ENCODE data around the gene RTEL1. TPM values are rescaled to one million over a fixed set of nuclear protein-coding genes. Genes with fewer than 3 reads are reported as not detected.

RTEL1 gene
- total RNA-seq, 1 donor from 2014 or later = 20.2 TPM

DNA sequence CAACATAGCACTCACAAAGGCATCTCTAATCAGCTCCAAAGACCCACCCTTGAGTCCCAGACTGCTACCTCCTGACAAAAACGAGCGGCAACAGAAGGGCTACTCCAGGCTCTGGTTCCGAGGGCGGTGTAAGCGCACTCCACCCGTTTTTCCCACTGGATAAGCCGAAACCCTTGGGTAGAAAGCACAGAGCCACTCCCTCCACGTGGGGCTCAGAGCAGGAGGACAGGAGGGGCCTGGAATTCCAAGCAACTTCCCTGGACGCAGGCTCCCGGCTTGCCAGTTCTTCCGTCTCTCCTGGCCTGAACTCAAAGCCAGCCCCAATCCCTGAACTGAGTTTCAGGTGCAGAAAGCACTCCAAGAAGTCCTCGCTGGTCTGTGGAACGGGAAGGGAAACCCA is 38.6 kb upstream of the RTEL1 start:
- Mint-ChIP-seq H3K27me3 (ENCODE audit: unreplicated experiment) (peaks cover 9% of the 10 kb centered on the region), H3K4me1 (ENCODE audit: unreplicated experiment) (peaks cover 8% of the 10 kb centered on the region), H3K9me3 (ENCODE audit: unreplicated experiment) (no peaks in the 10 kb centered on the region), H3K36me3 (ENCODE audit: low read depth, unreplicated experiment) (peaks cover 36% of the 10 kb centered on the region), H3K27ac (ENCODE audit: unreplicated experiment) (no peak overlapping the region), H3K4me3 (ENCODE audit: unreplicated experiment) (no peak overlapping the region)
- TF ChIP-seq, protein P1, sequence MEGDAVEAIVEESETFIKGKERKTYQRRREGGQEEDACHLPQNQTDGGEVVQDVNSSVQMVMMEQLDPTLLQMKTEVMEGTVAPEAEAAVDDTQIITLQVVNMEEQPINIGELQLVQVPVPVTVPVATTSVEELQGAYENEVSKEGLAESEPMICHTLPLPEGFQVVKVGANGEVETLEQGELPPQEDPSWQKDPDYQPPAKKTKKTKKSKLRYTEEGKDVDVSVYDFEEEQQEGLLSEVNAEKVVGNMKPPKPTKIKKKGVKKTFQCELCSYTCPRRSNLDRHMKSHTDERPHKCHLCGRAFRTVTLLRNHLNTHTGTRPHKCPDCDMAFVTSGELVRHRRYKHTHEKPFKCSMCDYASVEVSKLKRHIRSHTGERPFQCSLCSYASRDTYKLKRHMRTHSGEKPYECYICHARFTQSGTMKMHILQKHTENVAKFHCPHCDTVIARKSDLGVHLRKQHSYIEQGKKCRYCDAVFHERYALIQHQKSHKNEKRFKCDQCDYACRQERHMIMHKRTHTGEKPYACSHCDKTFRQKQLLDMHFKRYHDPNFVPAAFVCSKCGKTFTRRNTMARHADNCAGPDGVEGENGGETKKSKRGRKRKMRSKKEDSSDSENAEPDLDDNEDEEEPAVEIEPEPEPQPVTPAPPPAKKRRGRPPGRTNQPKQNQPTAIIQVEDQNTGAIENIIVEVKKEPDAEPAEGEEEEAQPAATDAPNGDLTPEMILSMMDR (IDR thresholded peaks at IDR 0.05; ENCODE audit: unreplicated experiment) = no peak
- no peak for DNase-seq (ENCODE audit: low spot score)

DNA sequence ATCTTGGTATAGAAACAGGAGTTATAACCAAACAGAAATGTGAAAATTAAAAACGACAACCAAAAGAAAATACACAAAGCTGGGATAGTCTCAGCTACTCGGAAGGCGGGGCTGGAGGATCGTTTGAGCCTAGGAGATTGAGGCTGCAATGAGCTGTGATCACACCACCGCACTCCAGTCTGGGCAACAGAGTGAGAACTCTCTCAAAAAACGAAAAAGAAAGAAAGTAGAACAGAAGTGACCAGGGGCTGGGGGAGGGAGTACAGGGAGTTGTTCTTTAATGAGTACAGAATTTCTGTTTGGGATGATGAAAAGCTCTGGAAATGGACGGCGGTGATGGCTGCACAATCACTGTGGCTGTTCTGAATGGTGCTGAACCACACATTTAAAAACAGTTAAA is 37.1 kb upstream of the RTEL1 start:
- H3K27ac Mint-ChIP-seq (ENCODE audit: unreplicated experiment) = no peak overlapping the region
- H3K4me3 Mint-ChIP-seq (ENCODE audit: unreplicated experiment) = peak overlapping the region; percentile 71
- TF ChIP-seq, protein P1 (IDR thresholded peaks at IDR 0.05; ENCODE audit: unreplicated experiment) = no peak
- H3K4me1 Mint-ChIP-seq (ENCODE audit: unreplicated experiment) = peaks cover 10% of the 10 kb centered on the region
- H3K36me3 Mint-ChIP-seq (ENCODE audit: low read depth, unreplicated experiment) = peaks cover 22% of the 10 kb centered on the region
- peaks cover 11% of the 10 kb centered on the region for H3K27me3 Mint-ChIP-seq (ENCODE audit: unreplicated experiment)
- DNase-seq (ENCODE audit: low spot score) = no peak
- H3K9me3 Mint-ChIP-seq (ENCODE audit: unreplicated experiment) = no peaks in the 10 kb centered on the region

DNA sequence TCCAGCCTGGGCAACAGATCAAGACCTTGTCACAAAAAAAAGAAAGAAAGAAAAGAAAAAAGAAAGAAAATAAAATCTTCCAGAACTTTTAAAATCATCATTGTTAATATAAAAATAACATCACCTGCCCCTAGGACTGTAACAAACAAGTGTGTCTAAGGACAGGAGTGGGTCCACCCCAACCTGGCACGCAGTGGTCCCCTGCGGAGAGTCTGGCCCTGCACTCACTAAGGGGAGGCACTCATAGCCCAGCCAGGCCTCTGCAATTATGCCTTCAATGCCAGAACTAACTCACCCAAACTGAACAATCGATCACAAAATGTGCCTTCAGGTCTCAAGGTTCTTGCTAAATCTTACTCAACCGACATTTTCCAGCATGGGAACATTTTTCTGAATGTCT is 36.0 kb upstream of the RTEL1 start:
- no peaks in the 10 kb centered on the region for H3K9me3 Mint-ChIP-seq (ENCODE audit: unreplicated experiment)
- peaks cover 13% of the 10 kb centered on the region for H3K36me3 Mint-ChIP-seq (ENCODE audit: low read depth, unreplicated experiment)
- DNase-seq (ENCODE audit: low spot score) = no peak
- H3K27me3 Mint-ChIP-seq (ENCODE audit: unreplicated experiment) = peaks cover 7% of the 10 kb centered on the region
- peak overlapping the region; percentile 13 for H3K27ac Mint-ChIP-seq (ENCODE audit: unreplicated experiment)
- TF ChIP-seq, protein P1 (IDR thresholded peaks at IDR 0.05; ENCODE audit: unreplicated experiment) = no peak
- peaks cover 10% of the 10 kb centered on the region for H3K4me1 Mint-ChIP-seq (ENCODE audit: unreplicated experiment)
- H3K4me3 Mint-ChIP-seq (ENCODE audit: unreplicated experiment) = no peak overlapping the region

DNA sequence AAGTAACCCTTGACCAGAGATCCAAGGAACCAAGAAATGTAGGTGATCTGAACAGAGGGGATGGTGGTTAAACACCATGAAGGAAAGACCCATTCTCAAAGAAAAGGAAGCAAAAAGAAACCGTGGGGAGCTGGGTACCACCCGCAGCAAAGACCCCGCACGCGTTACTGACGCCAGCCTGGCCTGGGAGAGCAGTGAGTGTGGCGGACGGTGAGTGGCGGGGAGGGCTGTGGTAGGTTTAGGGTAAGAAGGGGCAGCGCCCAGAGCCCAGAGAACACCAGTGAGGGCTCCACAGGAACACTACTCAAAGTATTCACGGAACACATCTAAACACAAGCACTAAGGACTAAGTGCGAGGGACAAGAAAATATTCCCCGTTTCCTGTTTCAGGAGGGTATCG is 35.4 kb upstream of the RTEL1 start:
- Mint-ChIP-seq H3K9me3 (ENCODE audit: unreplicated experiment) (no peaks in the 10 kb centered on the region), H3K4me3 (ENCODE audit: unreplicated experiment) (no peak overlapping the region), H3K27ac (ENCODE audit: unreplicated experiment) (no peak overlapping the region), H3K36me3 (ENCODE audit: low read depth, unreplicated experiment) (peaks cover 13% of the 10 kb centered on the region), H3K4me1 (ENCODE audit: unreplicated experiment) (peaks cover 10% of the 10 kb centered on the region), H3K27me3 (ENCODE audit: unreplicated experiment) (peaks cover 7% of the 10 kb centered on the region)
- DNase-seq (ENCODE audit: low spot score) = no peak
- TF ChIP-seq, protein P1 (IDR thresholded peaks at IDR 0.05; ENCODE audit: unreplicated experiment) = no peak

DNA sequence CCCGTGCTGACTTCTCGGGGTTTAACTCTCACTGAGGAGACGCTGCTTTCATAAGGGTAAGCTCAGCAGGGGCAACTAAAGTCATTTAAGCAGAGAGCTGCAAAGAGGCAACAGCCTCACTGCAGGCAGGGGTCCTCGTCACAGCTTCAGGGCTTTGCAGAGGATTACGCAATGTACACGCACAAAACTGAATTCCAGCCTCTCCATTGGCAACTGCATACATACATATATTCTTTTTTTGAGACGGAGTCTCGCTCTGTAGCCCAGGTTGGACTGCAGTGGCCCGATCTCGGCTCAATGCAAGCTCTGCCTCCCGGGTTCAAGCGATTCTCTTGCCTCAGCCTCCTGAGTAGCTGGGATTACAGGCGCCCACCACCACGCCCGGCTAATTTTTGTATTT is 33.6 kb upstream of the RTEL1 start:
- TF ChIP-seq, protein P1 (IDR thresholded peaks at IDR 0.05; ENCODE audit: unreplicated experiment) = no peak
- H3K4me3 Mint-ChIP-seq (ENCODE audit: unreplicated experiment) = peak overlapping the region; percentile 80
- DNase-seq (ENCODE audit: low spot score) = no peak
- H3K36me3 Mint-ChIP-seq (ENCODE audit: low read depth, unreplicated experiment) = peaks cover 9% of the 10 kb centered on the region
- H3K4me1 Mint-ChIP-seq (ENCODE audit: unreplicated experiment) = peaks cover 19% of the 10 kb centered on the region
- peaks cover 12% of the 10 kb centered on the region for H3K27me3 Mint-ChIP-seq (ENCODE audit: unreplicated experiment)
- no peaks in the 10 kb centered on the region for H3K9me3 Mint-ChIP-seq (ENCODE audit: unreplicated experiment)
- H3K27ac Mint-ChIP-seq (ENCODE audit: unreplicated experiment) = no peak overlapping the region

All from endothelial cell (in vitro differentiated cells).